Ishikawa (cell line): ENCODE measurements around the gene CCDC149.

Experiments used
- CREB1 ChIP-seq: IDR thresholded peaks from 2 replicates; pipeline ENCODE4 v1.6.1; 2012; ENCODE audit warnings: low read depth
- RAD21 ChIP-seq: IDR thresholded peaks from 2 replicates; pipeline ENCODE4 v1.6.1; 2012; ENCODE audit warnings: low read depth
- REST ChIP-seq: IDR thresholded peaks from 2 replicates; pipeline ENCODE4 v1.6.1; 2012; ENCODE audit warnings: low read depth, mild to moderate bottlenecking
- TAF1 ChIP-seq: IDR thresholded peaks from 2 replicates; pipeline ENCODE4 v1.6.1; 2012; ENCODE audit warnings: low read depth, mild to moderate bottlenecking
- TCF12 ChIP-seq: IDR thresholded peaks from 2 replicates; pipeline ENCODE4 v1.6.1; 2012; ENCODE audit warnings: low read depth

GRCh38 chr4:24872720-24873119, 40.1 kb downstream of the CCDC149 start:
- TF ChIP-seq CREB1 (no peak), REST (no peak), TCF12 (no peak), RAD21 (no peak), TAF1 (no peak)
